Hepatocyte (in vitro differentiated cells): ENCODE measurements around the gene PLD1. TPM values are rescaled to one million over a fixed set of nuclear protein-coding genes. Genes with fewer than 3 reads are reported as not detected.

Experiments used
- DNase-seq: peaks from one replicate; pipeline ENCODE4 v3.0.0-alpha.2; 2016; ENCODE audit warnings: low spot score
- H2AFZ ChIP-seq: fragments of 200-600 bp; sonication (generic); 2 replicates; pipeline ENCODE4 v1.6.0; 2016; ENCODE audit warnings: antibody characterized with exemption, mild to moderate bottlenecking
- H3K27ac ChIP-seq: fragments of 200-600 bp; sonication (generic); 2 replicates; pipeline ENCODE4 v1.5.1; 2016; ENCODE audit warnings: mild to moderate bottlenecking
- H3K27me3 ChIP-seq: fragments of 200-600 bp; sonication (generic); 2 replicates; pipeline ENCODE4 v1.6.1; 2016
- H3K36me3 ChIP-seq: fragments of 200-600 bp; sonication (generic); replicated peaks from 2 replicates; pipeline ENCODE4 v1.5.1; 2016; ENCODE audit warnings: low read depth; ENCODE audit not compliant: insufficient read depth
- H3K4me1 ChIP-seq: fragments of 200-600 bp; sonication (generic); 2 replicates; pipeline ENCODE4 v1.5.1; 2016; ENCODE audit warnings: mild to moderate bottlenecking, moderate library complexity; ENCODE audit not compliant: insufficient read depth
- H3K4me2 ChIP-seq: fragments of 200-600 bp; sonication (generic); 2 replicates; pipeline ENCODE4 v1.6.0; 2016
- H3K4me3 ChIP-seq: fragments of 200-600 bp; sonication (generic); 2 replicates; pipeline ENCODE4 v1.5.1; 2016; ENCODE audit warnings: mild to moderate bottlenecking
- H3K79me2 ChIP-seq: fragments of 200-600 bp; sonication (generic); 2 replicates; pipeline ENCODE4 v1.6.0; 2017; ENCODE audit warnings: mild to moderate bottlenecking
- H3K9me2 ChIP-seq: fragments of 200-600 bp; sonication (generic); replicated peaks from 2 replicates; pipeline ENCODE4 v1.6.0; 2017; ENCODE audit warnings: mild to moderate bottlenecking; ENCODE audit not compliant: insufficient read depth
- H3K9me3 ChIP-seq: fragments of 200-600 bp; sonication (generic); 2 replicates; pipeline ENCODE4 v1.5.1; 2016; ENCODE audit warnings: low read depth, mild to moderate bottlenecking
- H4K20me1 ChIP-seq: fragments of 200-600 bp; sonication (generic); 2 replicates; pipeline ENCODE4 v1.6.0; 2016; ENCODE audit warnings: mild to moderate bottlenecking; ENCODE audit not compliant: insufficient read depth, poor library complexity, severe bottlenecking
- CTCF ChIP-seq: fragments of 200-600 bp; sonication (generic); IDR thresholded peaks from 2 replicates; pipeline ENCODE4 v1.5.1; 2016; ENCODE audit warnings: antibody characterized with exemption, mild to moderate bottlenecking; ENCODE audit not compliant: poor library complexity
- EZH2 ChIP-seq: fragments of 200-600 bp; sonication (generic); IDR thresholded peaks from 2 replicates; pipeline ENCODE4 v1.6.1; 2016; ENCODE audit warnings: antibody characterized with exemption, mild to moderate bottlenecking, borderline replicate concordance
- EZH2phosphoT487 ChIP-seq: fragments of 200-600 bp; sonication (generic); IDR thresholded peaks from one replicate; pipeline ENCODE4 v1.6.1; 2018; ENCODE audit warnings: antibody characterized with exemption, mild to moderate bottlenecking, low read depth, moderate library complexity; ENCODE audit not compliant: unreplicated experiment, severe bottlenecking
- WGBS: methylation state at CpG from one replicate; pipeline ENCODE4 v1.1.6; 2016; ENCODE audit warnings: low lambda C conversion rate; ENCODE audit errors: missing lambda C conversion rate; 5-methylcytosine and 5-hydroxymethylcytosine counted together
- polyA plus RNA-seq: library from polyadenylated mRNA; unstranded; fragments of >200 nt; fragmentation: Nextera tagmentation; extraction: Ambion mirVana; gene quantifications from 2 replicates; pipeline ENCODE4 v1.2.1, GENCODE V29; 2016
- total RNA-seq: library from RNA; depleted of rRNA; stranded (reverse); fragments of >200 nt; gene quantifications from 2 replicates; pipeline ENCODE4 v1.2.3, GENCODE V29; 2014

Gene PLD1
- total and polyA plus RNA-seq, 2 experiments from 2014 or later, result 29.4 to 71.1 TPM

- H3K27ac ChIP-seq, result peak overlapping the region; percentile 65
- no peak for DNase-seq
- peaks cover 39% of the 10 kb centered on the region for H3K4me1 ChIP-seq
- H3K79me2 ChIP-seq, result no peaks in the 10 kb centered on the region
- H3K27me3 ChIP-seq, result no peaks in the 10 kb centered on the region
- peak overlapping the region; percentile 59 for H2AFZ ChIP-seq
- H3K9me2 ChIP-seq, result no peaks in the 10 kb centered on the region
- no peaks in the 10 kb centered on the region for H4K20me1 ChIP-seq
- 32% methylated on average over 6 of the region's 6 CpGs for WGBS
- no peaks in the 10 kb centered on the region for H3K9me3 ChIP-seq
- TF ChIP-seq EZH2phosphoT487, result no peak
- no peak for TF ChIP-seq EZH2
- no peak for TF ChIP-seq CTCF
- no peaks in the 10 kb centered on the region for H3K36me3 ChIP-seq
- H3K4me2 ChIP-seq, result peak overlapping the region; percentile 68
- H3K4me3 ChIP-seq, result no peak overlapping the region
Measured at GRCh38 chr3:171838218-171838720, 28.0 kb upstream of the PLD1 start.

- no peaks in the 10 kb centered on the region for H3K36me3 ChIP-seq
- no peak for TF ChIP-seq EZH2phosphoT487
- no peak for TF ChIP-seq CTCF
- no peak for TF ChIP-seq EZH2
- no peaks in the 10 kb centered on the region for H3K79me2 ChIP-seq
- H3K27me3 ChIP-seq, result no peaks in the 10 kb centered on the region
- H3K4me3 ChIP-seq, result no peak overlapping the region
- peak overlapping the region; percentile 68 for H3K4me2 ChIP-seq
- no peaks in the 10 kb centered on the region for H3K9me3 ChIP-seq
- H2AFZ ChIP-seq, result no peak overlapping the region
- H3K9me2 ChIP-seq, result no peaks in the 10 kb centered on the region
- peaks cover 45% of the 10 kb centered on the region for H3K4me1 ChIP-seq
- no peak for DNase-seq
- peak overlapping the region; percentile 65 for H3K27ac ChIP-seq
- no peaks in the 10 kb centered on the region for H4K20me1 ChIP-seq
Measured at GRCh38 chr3:171837698-171838097, 27.4 kb upstream of the PLD1 start.

GRCh38 chr3:171836855-171837254 is 26.6 kb upstream of the PLD1 start:
- H4K20me1 ChIP-seq, result no peaks in the 10 kb centered on the region
- TF ChIP-seq EZH2phosphoT487, result no peak
- TF ChIP-seq EZH2, result no peak
- no peak for TF ChIP-seq CTCF
- no peak overlapping the region for H3K4me2 ChIP-seq
- H3K36me3 ChIP-seq, result no peaks in the 10 kb centered on the region
- H3K27me3 ChIP-seq, result no peaks in the 10 kb centered on the region
- peaks cover 45% of the 10 kb centered on the region for H3K4me1 ChIP-seq
- 88% methylated on average over 3 of the region's 3 CpGs for WGBS
- no peak overlapping the region for H3K4me3 ChIP-seq
- no peak for DNase-seq
- no peak overlapping the region for H2AFZ ChIP-seq
- H3K79me2 ChIP-seq, result no peaks in the 10 kb centered on the region
- H3K9me3 ChIP-seq, result no peaks in the 10 kb centered on the region
- H3K9me2 ChIP-seq, result no peaks in the 10 kb centered on the region
- no peak overlapping the region for H3K27ac ChIP-seq

- H3K4me3 ChIP-seq, result no peak overlapping the region
- no peak overlapping the region for H3K4me2 ChIP-seq
- no peak overlapping the region for H3K27ac ChIP-seq
- no peaks in the 10 kb centered on the region for H3K79me2 ChIP-seq
- no peak for DNase-seq
- WGBS, result 79% methylated on average over 2 of the region's 2 CpGs
- TF ChIP-seq EZH2 (no peak), CTCF (no peak), EZH2phosphoT487 (no peak)
- no peaks in the 10 kb centered on the region for H3K9me3 ChIP-seq
- H4K20me1 ChIP-seq, result no peaks in the 10 kb centered on the region
- H2AFZ ChIP-seq, result no peak overlapping the region
- H3K9me2 ChIP-seq, result no peaks in the 10 kb centered on the region
- peaks cover 36% of the 10 kb centered on the region for H3K4me1 ChIP-seq
- no peaks in the 10 kb centered on the region for H3K36me3 ChIP-seq
- no peaks in the 10 kb centered on the region for H3K27me3 ChIP-seq
Measured at GRCh38 chr3:171835613-171836012, 25.3 kb upstream of the PLD1 start.
